K562 (cell line): ENCODE measurements around the gene FAM83D. TPM values are rescaled to one million over a fixed set of nuclear protein-coding genes. Genes with fewer than 3 reads are reported as not detected.
A peak's percentile ranks its signal among the peaks of the same experiment; 100 is the strongest.

Experiments
- ATAC-seq: fragments of 200-7000 bp; cut with Tn5 transposase; 3 replicates; pipeline ENCODE4 v1.9.1; 2020; ENCODE audit warnings: moderate library complexity
- BruUV-seq: library from RNA; stranded (reverse); fragments of 400-500 nt; replicated peaks from 2 replicates; lab custom pipeline; 2021; lab: Mats Ljungman, UMichigan
- CTCF ChIA-PET: fragments of 300-600 bp; formaldehyde crosslinking; extraction: SDS; loops from one replicate; lab custom pipeline; 2021; ENCODE audit warnings: low intra/inter-chr PET ratio; lab: Yijun Ruan, JAX
- POLR2A ChIA-PET: fragments of 300-600, 350-650 bp; sonication (Branson Sonifier 250); formaldehyde crosslinking; extraction: SDS; loops from one replicate; lab custom pipeline; 2021; ENCODE audit warnings: antibody characterized with exemption, inconsistent platforms; lab: Yijun Ruan, JAX
- DNase-seq, 4 experiments: peaks; one replicate each; pipeline versions ENCODE4 v3.0.0 to v3.0.0-alpha.2; 2011 to 2018; ENCODE audit warnings: low spot score in 3 of 4, mixed read lengths in 3 of 4; ENCODE audit errors: extremely low read depth in 1 of 4
- FAIRE-seq: peaks from 2 replicates; lab custom pipeline; 2011; peaks lifted over from hg19 to GRCh38; lab: Jason Lieb, UNC
- H2AFZ ChIP-seq: 2 replicates; pipeline ENCODE4 v1.6.0; 2011; ENCODE audit warnings: low read depth, low read length, control low read depth, inconsistent platforms
- H3K27ac ChIP-seq: fragments of 200-600 bp; 3 replicates; pipeline ENCODE4 v1.8.0; 2011; ENCODE audit warnings: low read depth, mild to moderate bottlenecking, control low read depth, inconsistent platforms, low read length, moderate library complexity, mixed read lengths; ENCODE audit errors: extremely low read depth
- H3K27me3 ChIP-seq, 2 experiments: fragments of 300-600 bp in 1 of 2; 2 replicates in 1 of 2; 3 replicates in 1 of 2; pipeline versions ENCODE4 v1.6.0 to v1.8.0; 2011; ENCODE audit warnings: inconsistent platforms in 2 of 2, low read length in 2 of 2, mild to moderate bottlenecking in 1 of 2, mixed read lengths in 1 of 2, moderate library complexity in 1 of 2; ENCODE audit not compliant: control insufficient read depth in 2 of 2, insufficient read depth in 2 of 2
- H3K36me3 ChIP-seq: fragments of 300-600 bp; 3 replicates; pipeline ENCODE4 v1.8.0; 2011; ENCODE audit warnings: mild to moderate bottlenecking, low read length, inconsistent platforms; ENCODE audit not compliant: control insufficient read depth, insufficient read depth
- H3K4me1 ChIP-seq, 2 experiments: fragments of 200-600 bp in 1 of 2; replicated peaks in 1 of 2; 2 replicates in 1 of 2; 3 replicates in 1 of 2; pipeline versions ENCODE4 v1.5.1 to v1.8.0; 2011; ENCODE audit warnings: inconsistent platforms in 2 of 2, low read length in 2 of 2, mild to moderate bottlenecking in 1 of 2, mixed read lengths in 1 of 2, moderate library complexity in 1 of 2; ENCODE audit not compliant: control insufficient read depth in 2 of 2, insufficient read depth in 2 of 2
- H3K4me2 ChIP-seq: 2 replicates; pipeline ENCODE4 v1.6.1; 2011; ENCODE audit warnings: low read length, control low read depth, inconsistent platforms, mixed read lengths; ENCODE audit not compliant: insufficient read depth
- H3K4me3 ChIP-seq: fragments of 200-600 bp; sonication (generic), shearing (Covaris generic); 2 replicates; pipeline ENCODE4 v1.5.1; 2016; ENCODE audit warnings: control low read depth, inconsistent platforms
- H3K79me2 ChIP-seq: fragments of 200-600 bp; 3 replicates; pipeline ENCODE4 v1.8.0; 2011; ENCODE audit warnings: low read length, inconsistent platforms; ENCODE audit not compliant: control insufficient read depth, insufficient read depth
- H3K9ac ChIP-seq, 2 experiments: 2 replicates each; pipeline versions ENCODE4 v1.6.0 to v1.6.1; 2011; ENCODE audit warnings: low read depth in 2 of 2, low read length in 2 of 2, control low read depth in 1 of 2, inconsistent platforms in 1 of 2, mild to moderate bottlenecking in 1 of 2, mixed read lengths in 1 of 2; ENCODE audit not compliant: insufficient read depth in 1 of 2
- H3K9me1 ChIP-seq: one replicate; pipeline ENCODE4 v1.6.0; 2011; ENCODE audit warnings: inconsistent platforms, mild to moderate bottlenecking, low read length, moderate library complexity; ENCODE audit not compliant: control insufficient read depth, insufficient read depth
- H3K9me3 ChIP-seq: replicated peaks from 2 replicates; pipeline ENCODE4 v1.5.1; 2011; ENCODE audit warnings: low read depth, low read length, inconsistent platforms; ENCODE audit not compliant: control insufficient read depth, insufficient read depth
- H4K20me1 ChIP-seq: replicated peaks from 2 replicates; pipeline ENCODE4 v1.6.1; 2011; ENCODE audit warnings: low read length, inconsistent platforms, mixed read lengths; ENCODE audit not compliant: control insufficient read depth, insufficient read depth
- BDP1 ChIP-seq: IDR thresholded peaks from 3 replicates; pipeline ENCODE4 v1.6.1; 2011; ENCODE audit not compliant: insufficient read length, insufficient read depth
- MTA3 ChIP-seq: fragments of 450-650 bp; formaldehyde crosslinking; IDR thresholded peaks from 2 replicates; pipeline ENCODE4 v1.6.1; 2017; ENCODE audit warnings: mild to moderate bottlenecking, borderline replicate concordance
- RBFOX2 ChIP-seq: fragments of 200-400 bp; formaldehyde crosslinking; IDR thresholded peaks from 2 replicates; pipeline ENCODE4 v1.6.1; 2017; ENCODE audit warnings: low read depth, mild to moderate bottlenecking, low read length, moderate library complexity
- TOE1 ChIP-seq, 2 experiments: fragments of 450-650 bp in 1 of 2; sonication (generic) in 1 of 2; formaldehyde crosslinking in 1 of 2; IDR thresholded peaks; 2 replicates each; pipeline versions ENCODE4 v1.7.1 to v1.8.0; 2016 to 2022; ENCODE audit warnings: borderline replicate concordance in 2 of 2, mild to moderate bottlenecking in 2 of 2, antibody characterized with exemption in 1 of 2, inconsistent platforms in 1 of 2, low read depth in 1 of 2, missing genetic modification reagents in 1 of 2, moderate library complexity in 1 of 2
- WGBS: fragments of 100-300 bp; shearing (Covaris generic); methylation state at CpG from one replicate; pipeline ENCODE4 v1.1.6; 2016; ENCODE audit warnings: low coverage, mixed read lengths; ENCODE audit not compliant: insufficient coverage; ENCODE audit errors: missing lambda C conversion rate; 5-methylcytosine and 5-hydroxymethylcytosine counted together
- in situ Hi-C: fragments of 300-500 bp; cut with MboI; formaldehyde crosslinking; loops from 4 replicates; pipeline ENCODE4 v1.15.0; 2018; ENCODE audit warnings: inconsistent platforms, mixed read lengths
- intact Hi-C: fragments of 100-400 bp; cut with micrococcal nuclease; formaldehyde crosslinking; loops from 2 replicates; pipeline ENCODE4 v1.14.2; 2022
- polyA plus RNA-seq, 8 experiments: library from polyadenylated mRNA; depleted of rRNA in 4 of 8; stranded (reverse) in 5 of 8; unstranded in 3 of 8; fragments of >200 nt; fragmentation: Nextera tagmentation in 2 of 8; fragmentation: Illumina TruSeq in 1 of 8; extraction: Ambion mirVana in 2 of 8; extraction: Trizol in 1 of 8; gene quantifications; 2 replicates each; pipeline versions ENCODE4 v1.2.1 to v1.2.3, GENCODE V29; 2011 to 2014; ENCODE audit warnings: inconsistent platforms in 1 of 8, missing spikeins in 1 of 8
- total RNA-seq, 7 experiments: library from RNA; depleted of rRNA in 6 of 7; stranded (reverse); fragments of >200 nt in 6 of 7; fragmentation: Illumina TruSeq in 2 of 7; extraction: Trizol in 2 of 7; gene quantifications; 2 replicates each; pipeline versions ENCODE4 v1.2.1 to v1.2.3, GENCODE V29; 2011 to 2021; ENCODE audit warnings: low replicate concordance in 1 of 7

The FAM83D gene
- total and polyA plus RNA-seq, 9 of the 15 experiments (the other 6 are each of a cell fraction or from before 2014, with no cell fraction given) = 8.2 to 66.1 (median 43.5) TPM

- no peak for DNase-seq
- intact Hi-C loops = no loop called here
- H3K36me3 ChIP-seq = peaks cover 99% of the 10 kb centered on the region
- TF ChIP-seq TOE1 (IDR thresholded peaks at IDR 0.05; ENCODE audit: borderline replicate concordance) (no peak), TOE1 (CRISPR knock-in tag; IDR thresholded peaks at IDR 0.05; ENCODE audit: borderline replicate concordance, low read depth) (0 out of 2 replicates have a peak, but pooled peaks have one; percentile 39), MTA3 (no peak)
- TF ChIP-seq, all 486 proteins: peak for 1
- peaks cover 100% of the 10 kb centered on the region for H3K79me2 ChIP-seq
- H3K4me1 ChIP-seq = peaks cover 0 to 33% of the 10 kb centered on the region in 2 experiments; a peak in 3 of 5 replicates
- no peak overlapping the region for H3K4me3 ChIP-seq
- ChIA-PET POLR2A (interaction anchor here (0.7 to 4.4 kb wide), 6 partner anchors 8 to 84 kb away, joined by 3 to 20 read pairs (median 7); partner anchors contain the start of genes DHX35 and FAM83D), CTCF (interaction anchor here (0.7 kb wide), 1 partner anchor 28 kb away, joined by 3 read pairs; no protein-coding TSS in a partner anchor)
- H3K9ac ChIP-seq = no peak overlapping the region
- H4K20me1 ChIP-seq = peaks cover 34% of the 10 kb centered on the region
- no TSS peak for BruUV-seq
- in situ Hi-C loops = no loop called here
- 81% methylated on average over 5 of the region's 5 CpGs for WGBS
- no peak for ATAC-seq
- no peak for FAIRE-seq
- H3K4me2 ChIP-seq = peak overlapping the region; percentile 12
- no peaks in the 10 kb centered on the region for H3K9me3 ChIP-seq
- peaks cover 7% of the 10 kb centered on the region for H3K9me1 ChIP-seq
- H3K27ac ChIP-seq = no peak overlapping the region; the same call in 2 of the 3 replicates
- no peak overlapping the region for H2AFZ ChIP-seq
- H3K27me3 ChIP-seq = no peaks in the 10 kb centered on the region
These were observed 10.8 kb downstream of the FAM83D start for GRCh38 chr20:38937000-38937399.

- peaks cover 0 to 23% of the 10 kb centered on the region in 2 experiments; a peak in 3 of 5 replicates for H3K4me1 ChIP-seq
- H3K9ac ChIP-seq = peak overlapping the region in 1 of 2 experiments; percentile 61; a peak in 1 of 4 replicates
- H3K36me3 ChIP-seq = peaks cover 99% of the 10 kb centered on the region
- peaks cover 4% of the 10 kb centered on the region for H3K9me1 ChIP-seq
- TF ChIP-seq BDP1 (no peak), RBFOX2 (peak; percentile 21; the same call in 1 of the 2 replicates)
- 78% methylated on average over 7 of the region's 7 CpGs for WGBS
- H3K4me2 ChIP-seq = no peak overlapping the region
- intact Hi-C loops (no loop called here), in situ Hi-C loops (no loop called here)
- H2AFZ ChIP-seq = no peak overlapping the region
- H3K9me3 ChIP-seq = no peaks in the 10 kb centered on the region
- peaks cover 24% of the 10 kb centered on the region; the same call in 1 of the 2 replicates for H4K20me1 ChIP-seq
- peaks cover 100% of the 10 kb centered on the region for H3K79me2 ChIP-seq
- no peak overlapping the region for H3K4me3 ChIP-seq
- BruUV-seq = no TSS peak
- ChIA-PET POLR2A (interaction anchor here (0.6 to 4.4 kb wide), 6 partner anchors 8 to 969 kb away, joined by 3 to 20 read pairs (median 4); partner anchors contain the start of gene FAM83D), CTCF (no interaction called here)
- H3K27ac ChIP-seq = no peak overlapping the region
- ATAC-seq = no peak
- no peak for FAIRE-seq
- DNase-seq = no peak
- H3K27me3 ChIP-seq = no peaks in the 10 kb centered on the region
These were observed 11.8 kb downstream of the FAM83D start for GRCh38 chr20:38937978-38938473.
